ENCODE data around the gene ELMOD3. TPM values are rescaled to one million over a fixed set of nuclear protein-coding genes. Genes with fewer than 3 reads are reported as not detected.

The ELMOD3 gene
- total and polyA plus RNA-seq, 9 of the 15 experiments (the other 6 are each of a cell fraction or from before 2014, with no cell fraction given), result 2.7 to 18.7 (median 11.6) TPM

GRCh38 chr2:85327822-85328617 lies 26.5 kb upstream of the ELMOD3 start, which contains the start of gene TGOLN2 (continued):
- TF ChIP-seq, protein P1, sequence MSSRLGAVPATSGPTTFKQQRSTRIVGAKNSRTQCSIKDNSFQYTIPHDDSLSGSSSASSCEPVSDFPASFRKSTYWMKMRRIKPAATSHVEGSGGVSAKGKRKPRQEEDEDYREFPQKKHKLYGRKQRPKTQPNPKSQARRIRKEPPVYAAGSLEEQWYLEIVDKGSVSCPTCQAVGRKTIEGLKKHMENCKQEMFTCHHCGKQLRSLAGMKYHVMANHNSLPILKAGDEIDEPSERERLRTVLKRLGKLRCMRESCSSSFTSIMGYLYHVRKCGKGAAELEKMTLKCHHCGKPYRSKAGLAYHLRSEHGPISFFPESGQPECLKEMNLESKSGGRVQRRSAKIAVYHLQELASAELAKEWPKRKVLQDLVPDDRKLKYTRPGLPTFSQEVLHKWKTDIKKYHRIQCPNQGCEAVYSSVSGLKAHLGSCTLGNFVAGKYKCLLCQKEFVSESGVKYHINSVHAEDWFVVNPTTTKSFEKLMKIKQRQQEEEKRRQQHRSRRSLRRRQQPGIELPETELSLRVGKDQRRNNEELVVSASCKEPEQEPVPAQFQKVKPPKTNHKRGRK (tag; IDR thresholded peaks at IDR 0.05), result no peak
- TF ChIP-seq CTCFL (IDR thresholded peaks at IDR 0.05; ENCODE audit: borderline replicate concordance, insufficient read depth, low read depth, low read length, poor library complexity, severe bottlenecking) (peak; percentile 1), ZNF41 (CRISPR knock-in tag; conservative IDR thresholded peaks at IDR 0.05) (no peak), ZNF780A (CRISPR knock-in tag; IDR thresholded peaks at IDR 0.05) (no peak), SIRT6 (IDR thresholded peaks at IDR 0.05; ENCODE audit: low read depth, low read length) (no peak), FOXK2 (conservative IDR thresholded peaks at IDR 0.05 in 1 of 2, IDR thresholded peaks at IDR 0.05 in 1 of 2; ENCODE audit: low read depth in 2 of 2) (peak in 1 of 2 experiments; percentile 16; a peak in 2 of 4 replicates), LARP7 (IDR thresholded peaks at IDR 0.05) (peak; percentile 68; the same call in 1 of the 2 replicates), ZBTB12 (CRISPR knock-in tag; IDR thresholded peaks at IDR 0.05) (peak; percentile 42; the same call in 1 of the 2 replicates), TRIM28 (IDR thresholded peaks at IDR 0.05) (0 out of 2 replicates have a peak, but pooled peaks have one; percentile 24), ARNT (IDR thresholded peaks at IDR 0.05) (no peak), HNRNPUL1 (IDR thresholded peaks at IDR 0.05; ENCODE audit: low read length) (no peak), MAZ (CRISPR knock-in tag; conservative IDR thresholded peaks at IDR 0.05 in 1 of 2, IDR thresholded peaks at IDR 0.05 in 1 of 2) (peak; percentile 71 to 89), CHD4 (IDR thresholded peaks at IDR 0.05; ENCODE audit: insufficient read depth, insufficient replicate concordance, low read depth, low read length, poor library complexity, severe bottlenecking) (no peak), BRF1 (IDR thresholded peaks at IDR 0.05; ENCODE audit: borderline replicate concordance, extremely low read depth, insufficient read length) (no peak), MAX (CRISPR knock-in tag; IDR thresholded peaks at IDR 0.05) (peak; percentile 61; the same call in 1 of the 2 replicates), ZNF316 (IDR thresholded peaks at IDR 0.05) (peak; percentile 43)
- TF ChIP-seq, protein P2, sequence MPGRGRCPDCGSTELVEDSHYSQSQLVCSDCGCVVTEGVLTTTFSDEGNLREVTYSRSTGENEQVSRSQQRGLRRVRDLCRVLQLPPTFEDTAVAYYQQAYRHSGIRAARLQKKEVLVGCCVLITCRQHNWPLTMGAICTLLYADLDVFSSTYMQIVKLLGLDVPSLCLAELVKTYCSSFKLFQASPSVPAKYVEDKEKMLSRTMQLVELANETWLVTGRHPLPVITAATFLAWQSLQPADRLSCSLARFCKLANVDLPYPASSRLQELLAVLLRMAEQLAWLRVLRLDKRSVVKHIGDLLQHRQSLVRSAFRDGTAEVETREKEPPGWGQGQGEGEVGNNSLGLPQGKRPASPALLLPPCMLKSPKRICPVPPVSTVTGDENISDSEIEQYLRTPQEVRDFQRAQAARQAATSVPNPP (IDR thresholded peaks at IDR 0.05; ENCODE audit: borderline replicate concordance, insufficient read depth, insufficient read length), result no peak
- TF ChIP-seq, protein P3, sequence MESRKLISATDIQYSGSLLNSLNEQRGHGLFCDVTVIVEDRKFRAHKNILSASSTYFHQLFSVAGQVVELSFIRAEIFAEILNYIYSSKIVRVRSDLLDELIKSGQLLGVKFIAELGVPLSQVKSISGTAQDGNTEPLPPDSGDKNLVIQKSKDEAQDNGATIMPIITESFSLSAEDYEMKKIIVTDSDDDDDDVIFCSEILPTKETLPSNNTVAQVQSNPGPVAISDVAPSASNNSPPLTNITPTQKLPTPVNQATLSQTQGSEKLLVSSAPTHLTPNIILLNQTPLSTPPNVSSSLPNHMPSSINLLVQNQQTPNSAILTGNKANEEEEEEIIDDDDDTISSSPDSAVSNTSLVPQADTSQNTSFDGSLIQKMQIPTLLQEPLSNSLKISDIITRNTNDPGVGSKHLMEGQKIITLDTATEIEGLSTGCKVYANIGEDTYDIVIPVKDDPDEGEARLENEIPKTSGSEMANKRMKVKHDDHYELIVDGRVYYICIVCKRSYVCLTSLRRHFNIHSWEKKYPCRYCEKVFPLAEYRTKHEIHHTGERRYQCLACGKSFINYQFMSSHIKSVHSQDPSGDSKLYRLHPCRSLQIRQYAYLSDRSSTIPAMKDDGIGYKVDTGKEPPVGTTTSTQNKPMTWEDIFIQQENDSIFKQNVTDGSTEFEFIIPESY (CRISPR knock-in tag; IDR thresholded peaks at IDR 0.05), result no peak

All from K562 (cell line).